Stimulated activated naive CD8-positive, alpha-beta T cell treated with anti-CD3 and anti-CD28 coated beads, Interleukin-15, Interleukin-2, amounts not matched to agents 100 ng/mL and 50 ng/mL, for 24 hours (primary cell): ENCODE results near the gene DGCR2.
"Not testable (repeated sequence)": the region's sequence is repeated elsewhere in the genome, so short reads cannot be mapped to it uniquely, and the experiment has no call there.

Source experiments
- H3K27ac Mint-ChIP-seq: one replicate; pipeline ENCODE4 v1.8.0; 2021; ENCODE audit warnings: mild to moderate bottlenecking, mixed read lengths
- H3K27me3 Mint-ChIP-seq: one replicate; pipeline ENCODE4 v1.8.0; 2021; ENCODE audit warnings: mixed read lengths
- H3K36me3 Mint-ChIP-seq: one replicate; pipeline ENCODE4 v1.8.0; 2021; ENCODE audit warnings: low read depth, mixed read lengths
- H3K4me1 Mint-ChIP-seq: one replicate; pipeline ENCODE4 v1.8.0; 2021; ENCODE audit warnings: low read depth, mixed read lengths
- H3K4me3 Mint-ChIP-seq: one replicate; pipeline ENCODE4 v1.8.0; 2021; ENCODE audit warnings: mild to moderate bottlenecking, mixed read lengths
- H3K9me3 Mint-ChIP-seq: one replicate; pipeline ENCODE4 v1.8.0; 2021; ENCODE audit warnings: mixed read lengths

The DGCR2 gene

GRCh38 chr22:19028060-19028455 is 94.2 kb downstream of the DGCR2 start:
- not testable (repeated sequence) for H3K9me3 Mint-ChIP-seq, H3K4me3 Mint-ChIP-seq, H3K4me1 Mint-ChIP-seq, H3K36me3 Mint-ChIP-seq, H3K27ac Mint-ChIP-seq
- H3K27me3 Mint-ChIP-seq, result peaks cover 22% of the 10 kb centered on the region

DNA sequence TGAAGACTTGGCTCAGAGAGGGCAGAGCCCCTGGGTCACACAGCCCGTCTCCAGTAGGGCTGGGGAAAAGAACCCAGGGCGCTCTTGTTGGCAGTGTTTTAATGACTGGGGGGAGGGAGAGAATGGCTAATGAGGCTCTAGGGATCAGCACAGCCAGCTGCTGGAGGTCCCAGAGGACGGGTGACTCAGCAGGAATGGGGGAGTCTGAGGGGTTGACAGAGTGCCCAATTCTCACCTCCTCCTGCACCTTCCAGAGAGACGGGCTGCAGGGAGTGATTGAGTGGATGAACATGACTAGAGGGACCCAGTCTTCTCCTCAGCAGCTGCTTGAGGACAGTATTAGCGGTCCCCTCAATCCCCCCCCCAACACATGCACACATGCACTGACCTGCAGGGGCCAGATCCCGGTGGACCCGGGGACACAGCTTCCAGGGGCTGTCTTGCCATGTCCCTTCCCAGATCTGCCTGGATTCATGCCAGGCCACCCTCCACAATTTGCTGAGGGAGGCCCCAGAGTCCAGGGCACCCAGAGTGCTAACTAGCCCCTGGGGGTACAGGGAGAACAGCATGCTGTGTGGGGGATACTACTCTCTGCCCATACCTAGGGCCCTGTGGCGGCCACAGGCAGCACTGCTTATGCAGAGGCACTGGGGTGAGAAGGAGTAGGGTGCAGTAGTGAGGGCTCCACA is 94.7 kb downstream of the DGCR2 start:
- not testable (repeated sequence) for H3K4me3 Mint-ChIP-seq
- peaks cover 25% of the 10 kb centered on the region for H3K27me3 Mint-ChIP-seq

DNA sequence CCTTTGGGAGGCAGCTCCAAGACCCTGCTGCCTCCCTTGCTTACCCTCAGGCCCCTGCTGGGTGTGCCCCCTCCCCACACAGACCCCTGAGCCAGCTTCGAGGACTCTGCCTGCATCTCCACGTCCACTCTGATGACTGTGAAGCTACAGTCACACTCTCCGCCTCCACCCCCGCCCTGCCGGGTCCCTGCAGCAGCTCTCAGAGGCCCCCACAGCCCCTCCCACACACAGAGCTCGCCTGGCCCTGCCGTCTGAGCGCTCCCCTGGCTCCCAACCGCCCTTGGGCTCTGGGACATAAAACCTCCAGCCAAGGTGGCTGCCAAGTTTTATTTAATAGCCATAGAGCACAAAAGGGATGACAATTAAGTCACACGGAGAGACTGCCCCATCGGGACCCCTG is 96.1 kb downstream of the DGCR2 start:
- not testable (repeated sequence) for H3K4me1 Mint-ChIP-seq, H3K4me3 Mint-ChIP-seq, H3K9me3 Mint-ChIP-seq, H3K27ac Mint-ChIP-seq, H3K36me3 Mint-ChIP-seq
- H3K27me3 Mint-ChIP-seq, result peaks cover 28% of the 10 kb centered on the region

More for the DNA sequence above, 94.7 kb downstream of the DGCR2 start:
- H3K4me1 Mint-ChIP-seq, H3K9me3 Mint-ChIP-seq, H3K36me3 Mint-ChIP-seq, H3K27ac Mint-ChIP-seq: not testable (repeated sequence)

- H3K9me3 Mint-ChIP-seq, H3K4me3 Mint-ChIP-seq, H3K4me1 Mint-ChIP-seq, H3K36me3 Mint-ChIP-seq, H3K27ac Mint-ChIP-seq: not testable (repeated sequence)
- peaks cover 27% of the 10 kb centered on the region for H3K27me3 Mint-ChIP-seq
Observed at GRCh38 chr22:19024956-19025489, 97.2 kb downstream of the DGCR2 start.

DNA sequence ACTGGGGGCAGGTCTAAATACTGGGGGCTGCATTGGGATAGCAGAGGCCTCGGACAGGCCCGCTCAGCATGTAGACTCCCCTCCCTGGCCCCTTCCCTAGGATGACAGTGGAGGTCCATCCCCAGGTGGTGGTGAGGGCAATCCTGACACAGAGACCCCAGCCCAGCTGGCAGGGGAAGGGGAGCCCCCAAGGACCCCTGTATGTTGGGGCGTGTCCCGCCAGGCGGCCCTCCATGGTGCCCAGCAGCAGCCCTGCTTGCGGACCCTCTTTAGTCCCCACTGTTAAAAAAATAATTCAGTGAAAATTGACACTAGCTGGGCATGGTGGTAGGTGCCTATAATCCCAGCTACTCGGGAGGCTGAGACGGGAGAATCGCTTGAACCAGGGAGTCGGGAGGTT is 98.3 kb downstream of the DGCR2 start:
- not testable (repeated sequence) for H3K36me3 Mint-ChIP-seq, H3K4me1 Mint-ChIP-seq, H3K27ac Mint-ChIP-seq, H3K9me3 Mint-ChIP-seq, H3K4me3 Mint-ChIP-seq
- H3K27me3 Mint-ChIP-seq, result peaks cover 35% of the 10 kb centered on the region

DNA sequence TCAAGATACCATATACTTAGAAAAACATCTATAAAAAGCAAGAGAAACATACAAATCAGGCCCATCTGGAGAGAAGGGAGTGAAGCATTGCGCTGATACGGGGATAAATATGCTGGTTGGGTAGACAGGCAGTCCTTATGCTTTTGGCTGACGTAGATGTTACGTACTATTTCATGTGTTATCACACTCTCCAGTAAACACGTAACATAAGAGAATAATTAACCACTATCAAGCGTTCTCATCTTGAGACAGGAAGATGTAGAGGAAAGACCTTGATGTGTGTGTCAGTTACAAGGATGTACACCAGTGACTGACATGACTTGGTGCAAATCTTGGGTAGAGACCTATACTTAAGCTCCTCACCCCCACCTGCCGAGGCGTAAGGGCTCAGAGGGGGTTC is 99.5 kb downstream of the DGCR2 start:
- no peak overlapping the region for H3K27ac Mint-ChIP-seq
- peaks cover 38% of the 10 kb centered on the region for H3K27me3 Mint-ChIP-seq
- no peaks in the 10 kb centered on the region for H3K9me3 Mint-ChIP-seq
- H3K4me1 Mint-ChIP-seq, result no peaks in the 10 kb centered on the region
- H3K4me3 Mint-ChIP-seq, result no peak overlapping the region
- H3K36me3 Mint-ChIP-seq, result no peaks in the 10 kb centered on the region

- H3K9me3 Mint-ChIP-seq, result no peaks in the 10 kb centered on the region
- H3K27me3 Mint-ChIP-seq, result peaks cover 43% of the 10 kb centered on the region
- no peak overlapping the region for H3K27ac Mint-ChIP-seq
- H3K36me3 Mint-ChIP-seq, result no peaks in the 10 kb centered on the region
- H3K4me3 Mint-ChIP-seq, result no peak overlapping the region
- no peaks in the 10 kb centered on the region for H3K4me1 Mint-ChIP-seq
Observed at GRCh38 chr22:19019679-19020032, 102.6 kb downstream of the DGCR2 start.

DNA sequence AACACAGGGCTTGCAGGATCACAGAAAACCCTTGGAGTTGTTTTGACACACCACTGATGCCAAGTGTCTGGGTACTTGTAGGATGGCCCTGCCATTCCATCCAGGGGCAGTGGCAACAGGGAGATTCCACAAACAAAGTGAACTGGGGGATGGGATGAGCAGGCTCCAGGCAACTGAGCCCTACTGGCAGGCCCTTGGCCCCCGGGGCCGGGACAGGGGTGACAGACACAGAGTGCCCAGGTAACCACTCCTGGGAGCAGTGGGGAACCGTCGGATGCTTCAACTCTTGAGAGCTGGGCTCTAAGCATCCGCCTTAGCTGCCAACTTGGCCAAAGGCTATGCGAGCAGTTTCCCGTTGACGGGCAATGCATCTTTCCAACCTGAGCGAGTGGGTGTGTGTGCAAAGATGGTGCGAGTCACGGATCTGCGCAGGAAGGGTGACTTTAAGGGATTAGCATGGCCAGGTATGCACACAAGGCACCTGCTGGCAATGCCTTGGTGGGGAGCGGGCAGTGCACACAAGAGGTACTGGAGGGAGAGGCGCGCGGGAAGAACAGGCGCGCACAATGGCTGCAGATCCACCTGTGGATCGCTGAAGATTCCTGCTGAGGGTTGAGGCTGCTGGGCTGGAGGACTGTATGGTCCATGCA is 103.1 kb downstream of the DGCR2 start:
- Mint-ChIP-seq H3K27ac (no peak overlapping the region), H3K4me1 (no peaks in the 10 kb centered on the region), H3K4me3 (no peak overlapping the region), H3K9me3 (no peaks in the 10 kb centered on the region), H3K27me3 (peaks cover 45% of the 10 kb centered on the region), H3K36me3 (no peaks in the 10 kb centered on the region)

DNA sequence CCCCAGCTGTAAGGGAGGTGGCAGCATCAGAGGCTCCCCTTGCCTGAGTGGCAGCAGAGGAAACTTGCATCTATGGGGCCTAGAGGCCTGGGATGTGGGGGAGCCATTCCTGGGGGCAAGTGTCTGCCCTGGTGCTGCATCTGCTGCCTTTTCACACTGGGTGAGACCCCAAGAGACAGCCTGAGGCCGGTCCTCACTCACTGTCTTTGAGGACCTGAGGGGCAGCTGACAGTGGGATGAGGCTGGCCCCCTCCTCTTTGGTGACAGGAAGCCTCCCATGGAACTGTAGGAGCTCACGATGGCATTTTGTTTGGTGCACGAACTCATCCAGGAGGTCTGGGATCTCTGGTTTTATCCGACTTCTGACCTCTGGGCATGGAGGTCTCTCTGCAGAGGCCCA is 104.0 kb downstream of the DGCR2 start:
- Mint-ChIP-seq H3K27ac (no peak overlapping the region), H3K9me3 (no peaks in the 10 kb centered on the region), H3K4me1 (no peaks in the 10 kb centered on the region), H3K27me3 (peaks cover 46% of the 10 kb centered on the region), H3K36me3 (no peaks in the 10 kb centered on the region), H3K4me3 (no peak overlapping the region)

DNA sequence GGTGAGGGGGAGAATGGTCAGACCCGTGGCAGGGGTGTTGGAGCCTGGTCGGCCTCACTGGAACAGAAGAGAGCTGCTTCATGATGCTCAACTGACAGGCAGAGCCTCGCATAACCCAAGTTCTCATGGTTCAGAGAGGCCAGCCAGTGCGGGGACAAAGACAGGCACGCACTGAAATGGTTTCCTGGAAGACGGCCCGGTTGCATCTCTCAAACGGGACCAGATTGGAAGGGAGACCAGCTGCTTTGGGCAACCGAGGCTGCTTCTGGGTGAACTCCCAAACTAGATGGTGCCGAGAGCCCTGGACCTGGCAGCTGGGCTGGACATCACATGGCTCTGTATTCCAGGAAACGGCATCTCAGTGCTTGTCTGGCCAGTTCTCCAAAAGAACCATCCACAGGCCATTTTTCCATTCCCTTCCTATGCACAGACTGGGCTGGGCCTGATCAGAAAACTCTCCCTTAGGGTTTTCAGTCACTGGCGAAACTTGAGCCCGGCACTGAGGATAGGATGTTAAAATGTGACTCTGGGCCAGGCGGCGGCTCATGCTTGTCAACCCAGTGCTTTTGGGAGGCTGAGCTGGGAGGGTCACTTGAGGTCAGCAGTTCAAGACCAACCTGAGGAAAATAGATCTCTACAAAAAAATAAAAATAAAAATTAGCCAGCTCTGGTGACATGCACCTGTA is 106.0 kb downstream of the DGCR2 start:
- Mint-ChIP-seq H3K4me1 (no peaks in the 10 kb centered on the region), H3K4me3 (no peak overlapping the region), H3K36me3 (no peaks in the 10 kb centered on the region), H3K27me3 (peaks cover 45% of the 10 kb centered on the region), H3K9me3 (no peaks in the 10 kb centered on the region), H3K27ac (no peak overlapping the region)

GRCh38 chr22:19014886-19015285 is 107.3 kb downstream of the DGCR2 start:
- Mint-ChIP-seq H3K9me3 (no peaks in the 10 kb centered on the region), H3K27me3 (peaks cover 43% of the 10 kb centered on the region), H3K27ac (no peak overlapping the region), H3K4me1 (no peaks in the 10 kb centered on the region), H3K36me3 (no peaks in the 10 kb centered on the region), H3K4me3 (no peak overlapping the region)

- not testable (repeated sequence) for H3K4me1 Mint-ChIP-seq, H3K27ac Mint-ChIP-seq, H3K36me3 Mint-ChIP-seq, H3K4me3 Mint-ChIP-seq, H3K9me3 Mint-ChIP-seq
- peaks cover 35% of the 10 kb centered on the region for H3K27me3 Mint-ChIP-seq
Observed at GRCh38 chr22:19013881-19014598, 108.2 kb downstream of the DGCR2 start.

DNA sequence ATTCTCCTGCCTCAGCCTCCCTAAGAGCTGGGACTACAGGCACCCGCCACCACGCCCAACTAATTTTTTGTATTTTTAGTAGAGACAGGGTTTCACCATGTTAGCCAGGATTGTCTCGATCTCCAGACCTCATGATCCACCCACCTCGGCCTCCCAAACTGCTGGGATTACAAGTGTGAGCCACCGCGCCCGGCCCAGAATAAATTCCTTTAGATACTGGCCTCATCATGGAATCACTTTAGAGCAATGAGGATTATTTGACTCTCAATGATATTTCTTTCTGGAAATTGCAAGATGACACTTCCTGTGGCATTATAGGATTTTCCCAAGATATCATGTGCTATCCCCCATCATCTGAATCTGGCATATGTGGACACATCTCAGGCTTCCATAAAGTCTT is 108.8 kb downstream of the DGCR2 start:
- H3K27ac Mint-ChIP-seq, H3K4me1 Mint-ChIP-seq, H3K4me3 Mint-ChIP-seq, H3K9me3 Mint-ChIP-seq, H3K36me3 Mint-ChIP-seq: not testable (repeated sequence)
- peaks cover 30% of the 10 kb centered on the region for H3K27me3 Mint-ChIP-seq

DNA sequence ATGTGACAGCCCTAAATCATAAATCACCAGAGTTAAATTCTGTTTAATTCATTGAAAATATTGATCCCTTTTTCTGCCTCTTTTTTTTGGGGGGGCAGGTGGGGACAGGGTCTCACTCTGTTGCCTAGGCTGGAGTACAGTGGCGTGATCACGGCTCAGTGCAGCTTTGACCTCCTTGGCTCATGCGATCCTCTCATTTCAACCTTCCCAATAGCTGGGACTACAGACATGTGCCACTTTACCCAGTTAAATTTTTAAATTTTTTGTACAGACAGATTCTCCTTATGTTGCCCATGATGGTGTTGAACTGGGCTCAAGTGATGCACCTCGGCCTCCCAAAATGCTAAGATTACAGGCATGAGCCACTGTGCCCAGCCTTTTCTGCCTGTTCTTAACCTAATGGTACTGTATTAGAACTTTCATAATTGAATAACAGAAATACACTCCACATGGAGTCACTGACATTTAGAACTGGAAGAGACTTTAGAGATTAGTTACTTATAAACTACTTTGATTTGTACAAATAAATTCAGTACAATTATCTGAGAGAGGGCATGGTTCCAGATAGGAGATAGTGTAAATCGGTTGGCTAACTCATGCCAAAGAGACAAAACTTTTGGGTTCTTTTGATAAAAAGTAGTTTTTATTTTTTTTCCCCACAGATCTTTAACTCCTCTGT is 109.8 kb downstream of the DGCR2 start:
- H3K9me3 Mint-ChIP-seq, result no peaks in the 10 kb centered on the region
- no peaks in the 10 kb centered on the region for H3K4me1 Mint-ChIP-seq
- no peaks in the 10 kb centered on the region for H3K36me3 Mint-ChIP-seq
- H3K27me3 Mint-ChIP-seq, result peaks cover 25% of the 10 kb centered on the region
- H3K27ac Mint-ChIP-seq, result no peak overlapping the region
- no peak overlapping the region for H3K4me3 Mint-ChIP-seq

GRCh38 chr22:19011611-19012010 is 110.6 kb downstream of the DGCR2 start:
- not testable (repeated sequence) for H3K9me3 Mint-ChIP-seq, H3K4me3 Mint-ChIP-seq, H3K27ac Mint-ChIP-seq, H3K4me1 Mint-ChIP-seq, H3K36me3 Mint-ChIP-seq
- peaks cover 26% of the 10 kb centered on the region for H3K27me3 Mint-ChIP-seq
